ENCODE data around the gene TTC21B. TPM values are rescaled to one million over a fixed set of nuclear protein-coding genes. Genes with fewer than 3 reads are reported as not detected.

TTC21B gene
- total and polyA plus RNA-seq, 2 experiments from 2014 or later: 5.7 to 24.3 TPM

DNA sequence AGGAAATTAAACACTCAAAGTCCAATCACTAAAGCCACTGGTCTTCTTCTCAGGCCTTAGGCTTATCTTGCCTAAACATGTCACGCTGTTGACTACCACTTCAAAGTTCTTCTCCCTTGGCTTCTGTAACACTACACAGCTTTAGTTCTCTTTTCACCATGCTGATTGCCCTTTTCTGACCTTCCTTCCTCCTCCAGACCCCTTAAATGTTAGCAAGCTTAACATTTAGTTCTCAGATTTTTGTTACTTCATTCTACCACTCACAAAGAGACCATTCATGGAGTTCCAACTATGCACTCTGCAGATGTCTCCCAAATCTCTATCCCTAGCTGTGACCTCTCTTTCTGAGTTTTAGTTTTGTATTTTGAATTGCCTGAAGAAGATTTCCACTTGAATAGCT is 64.4 kb downstream of the TTC21B start:
- H3K4me2 ChIP-seq: no peak overlapping the region
- no peak overlapping the region for H3K27ac ChIP-seq
- H2AFZ ChIP-seq: no peak overlapping the region
- no peaks in the 10 kb centered on the region for H4K20me1 ChIP-seq (ENCODE audit: insufficient read depth, poor library complexity, severe bottlenecking)
- H3K27me3 ChIP-seq: no peaks in the 10 kb centered on the region
- TF ChIP-seq EZH2 (IDR thresholded peaks at IDR 0.05; ENCODE audit: borderline replicate concordance) (no peak), EZH2phosphoT487 (IDR thresholded peaks at IDR 0.05; ENCODE audit: low read depth, severe bottlenecking, unreplicated experiment) (no peak)
- TF ChIP-seq, protein P1, sequence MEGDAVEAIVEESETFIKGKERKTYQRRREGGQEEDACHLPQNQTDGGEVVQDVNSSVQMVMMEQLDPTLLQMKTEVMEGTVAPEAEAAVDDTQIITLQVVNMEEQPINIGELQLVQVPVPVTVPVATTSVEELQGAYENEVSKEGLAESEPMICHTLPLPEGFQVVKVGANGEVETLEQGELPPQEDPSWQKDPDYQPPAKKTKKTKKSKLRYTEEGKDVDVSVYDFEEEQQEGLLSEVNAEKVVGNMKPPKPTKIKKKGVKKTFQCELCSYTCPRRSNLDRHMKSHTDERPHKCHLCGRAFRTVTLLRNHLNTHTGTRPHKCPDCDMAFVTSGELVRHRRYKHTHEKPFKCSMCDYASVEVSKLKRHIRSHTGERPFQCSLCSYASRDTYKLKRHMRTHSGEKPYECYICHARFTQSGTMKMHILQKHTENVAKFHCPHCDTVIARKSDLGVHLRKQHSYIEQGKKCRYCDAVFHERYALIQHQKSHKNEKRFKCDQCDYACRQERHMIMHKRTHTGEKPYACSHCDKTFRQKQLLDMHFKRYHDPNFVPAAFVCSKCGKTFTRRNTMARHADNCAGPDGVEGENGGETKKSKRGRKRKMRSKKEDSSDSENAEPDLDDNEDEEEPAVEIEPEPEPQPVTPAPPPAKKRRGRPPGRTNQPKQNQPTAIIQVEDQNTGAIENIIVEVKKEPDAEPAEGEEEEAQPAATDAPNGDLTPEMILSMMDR (IDR thresholded peaks at IDR 0.05; ENCODE audit: poor library complexity): no peak
- no peak overlapping the region for H3K4me3 ChIP-seq
- H3K4me1 ChIP-seq (ENCODE audit: insufficient read depth): no peaks in the 10 kb centered on the region
- no peaks in the 10 kb centered on the region for H3K36me3 ChIP-seq (replicated peaks; ENCODE audit: insufficient read depth, low read depth)
- DNase-seq (ENCODE audit: low spot score): no peak
- no peaks in the 10 kb centered on the region for H3K79me2 ChIP-seq
- 90% methylated on average over 1 of the region's 1 CpG for WGBS (ENCODE audit: low lambda C conversion rate, missing lambda C conversion rate)
- H3K9me3 ChIP-seq (ENCODE audit: low read depth): no peaks in the 10 kb centered on the region
- H3K9me2 ChIP-seq (replicated peaks; ENCODE audit: insufficient read depth): no peaks in the 10 kb centered on the region

DNA sequence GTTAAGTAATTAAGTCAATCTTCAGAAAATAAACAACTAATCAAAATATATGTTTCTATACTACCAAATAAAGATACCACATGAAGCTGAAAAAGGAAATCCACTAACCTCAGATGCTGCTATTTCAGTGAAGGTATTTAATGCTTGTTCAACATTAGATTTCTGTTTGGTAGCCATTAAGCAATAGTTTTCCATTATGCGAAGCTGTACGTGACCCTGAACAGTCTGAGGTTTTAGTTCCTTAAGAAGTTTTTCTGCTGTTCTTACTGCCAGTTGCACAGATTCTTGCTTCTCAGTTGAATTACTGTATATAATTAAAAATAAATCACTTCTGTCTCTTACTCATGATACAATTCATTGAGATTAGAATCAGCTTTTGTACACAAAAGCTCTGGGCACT is 65.4 kb downstream of the TTC21B start:
- H3K9me3 ChIP-seq (ENCODE audit: low read depth): no peaks in the 10 kb centered on the region
- TF ChIP-seq EZH2 (IDR thresholded peaks at IDR 0.05; ENCODE audit: borderline replicate concordance): no peak
- no peak for TF ChIP-seq EZH2phosphoT487 (IDR thresholded peaks at IDR 0.05; ENCODE audit: low read depth, severe bottlenecking, unreplicated experiment)
- no peak overlapping the region for H3K4me3 ChIP-seq
- no peaks in the 10 kb centered on the region for H4K20me1 ChIP-seq (ENCODE audit: insufficient read depth, poor library complexity, severe bottlenecking)
- H3K36me3 ChIP-seq (replicated peaks; ENCODE audit: insufficient read depth, low read depth): no peaks in the 10 kb centered on the region
- DNase-seq (ENCODE audit: low spot score): no peak
- H3K79me2 ChIP-seq: no peaks in the 10 kb centered on the region
- WGBS (ENCODE audit: low lambda C conversion rate, missing lambda C conversion rate): 90% methylated on average over 2 of the region's 2 CpGs
- H3K9me2 ChIP-seq (replicated peaks; ENCODE audit: insufficient read depth): no peaks in the 10 kb centered on the region
- H3K27ac ChIP-seq: no peak overlapping the region
- H2AFZ ChIP-seq: no peak overlapping the region
- H3K27me3 ChIP-seq: no peaks in the 10 kb centered on the region
- no peak overlapping the region for H3K4me2 ChIP-seq
- H3K4me1 ChIP-seq (ENCODE audit: insufficient read depth): no peaks in the 10 kb centered on the region

DNA sequence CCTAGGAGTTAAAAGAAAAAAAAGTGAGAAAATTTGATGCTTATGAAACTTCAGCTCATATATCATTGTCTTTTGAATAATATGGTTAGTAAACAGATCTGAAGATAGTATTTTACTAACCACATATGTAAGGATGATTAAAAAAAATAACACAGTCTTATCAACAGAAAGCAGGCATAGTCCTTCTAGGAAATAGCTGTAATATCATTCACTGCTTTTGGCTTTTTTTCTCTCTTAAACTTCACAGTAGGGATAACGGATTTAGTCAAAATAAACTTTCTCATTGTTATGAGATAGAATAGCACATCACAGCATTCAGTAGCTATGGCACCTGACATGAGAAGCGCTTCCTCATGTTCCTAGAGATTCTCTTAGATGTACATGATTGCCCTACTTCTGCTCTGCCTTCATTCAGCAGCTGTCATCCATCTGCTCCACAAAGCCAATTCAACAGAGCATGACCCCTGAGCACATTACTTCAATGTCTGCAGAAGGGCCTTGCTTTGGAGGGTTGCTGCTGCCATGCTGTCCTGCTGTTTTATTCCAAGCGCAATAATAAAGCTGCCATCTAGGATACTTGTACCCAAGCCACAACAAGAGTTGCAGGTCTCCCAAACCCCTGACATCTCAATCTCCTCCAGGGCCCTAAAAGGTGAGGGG is 67.0 kb downstream of the TTC21B start:
- Histone ChIP-seq H3K4me2 (no peak overlapping the region), H3K4me3 (no peak overlapping the region), H3K36me3 (replicated peaks; ENCODE audit: insufficient read depth, low read depth) (no peaks in the 10 kb centered on the region), H4K20me1 (ENCODE audit: insufficient read depth, poor library complexity, severe bottlenecking) (no peaks in the 10 kb centered on the region), H3K9me3 (ENCODE audit: low read depth) (no peaks in the 10 kb centered on the region), H3K27me3 (no peaks in the 10 kb centered on the region), H3K79me2 (no peaks in the 10 kb centered on the region), H2AFZ (no peak overlapping the region), H3K9me2 (replicated peaks; ENCODE audit: insufficient read depth) (no peaks in the 10 kb centered on the region), H3K27ac (no peak overlapping the region), H3K4me1 (ENCODE audit: insufficient read depth) (no peaks in the 10 kb centered on the region)
- 96% methylated on average over 3 of the region's 3 CpGs for WGBS (ENCODE audit: low lambda C conversion rate, missing lambda C conversion rate)
- no peak for DNase-seq (ENCODE audit: low spot score)
- TF ChIP-seq EZH2phosphoT487 (IDR thresholded peaks at IDR 0.05; ENCODE audit: low read depth, severe bottlenecking, unreplicated experiment): no peak
- TF ChIP-seq EZH2 (IDR thresholded peaks at IDR 0.05; ENCODE audit: borderline replicate concordance): no peak
- TF ChIP-seq, protein P1 (IDR thresholded peaks at IDR 0.05; ENCODE audit: poor library complexity): no peak

DNA sequence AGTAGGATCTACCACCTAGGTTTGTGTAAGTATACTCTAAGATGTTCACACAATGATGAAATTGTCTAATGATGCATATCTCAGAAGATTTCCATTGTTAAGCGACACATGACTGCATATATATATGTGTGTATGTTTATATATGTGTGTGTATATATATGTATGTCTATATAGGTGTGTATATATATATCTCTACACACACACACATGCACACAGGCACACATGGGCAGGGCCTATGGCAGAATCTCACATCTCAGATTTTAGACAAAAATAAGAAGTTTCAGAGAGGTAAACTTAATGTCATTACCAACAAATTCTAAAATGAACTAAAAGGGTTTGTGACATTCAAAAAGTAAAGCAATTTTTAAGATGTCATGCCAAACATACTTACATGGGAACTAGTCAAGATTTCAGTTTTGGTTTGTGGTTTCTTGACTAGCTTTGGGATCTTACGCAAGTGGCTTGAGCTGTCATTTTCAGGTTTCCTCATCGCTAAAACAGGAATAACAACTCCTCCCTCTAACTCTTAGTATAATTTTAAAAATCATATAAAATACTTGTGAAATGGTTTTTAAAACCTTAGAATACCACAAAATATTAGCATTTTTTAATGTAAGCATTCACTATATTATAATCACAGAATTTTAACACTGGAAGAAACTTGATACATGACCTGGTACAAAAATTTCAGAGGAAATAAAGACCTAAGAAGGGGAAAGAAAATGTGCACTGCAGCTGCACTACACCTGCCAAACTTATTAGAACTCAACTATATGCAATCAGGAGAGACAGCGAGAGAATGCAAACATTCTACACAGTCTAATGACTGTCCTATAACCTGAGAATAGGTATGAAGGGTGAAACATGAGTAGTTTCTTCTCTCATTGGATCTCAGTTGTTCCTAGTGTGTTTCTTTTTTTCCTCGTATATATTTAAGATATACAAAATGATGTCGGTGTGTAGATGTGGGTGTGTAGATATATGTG is 75.7 kb downstream of the TTC21B start:
- H4K20me1 ChIP-seq (ENCODE audit: insufficient read depth, poor library complexity, severe bottlenecking): no peaks in the 10 kb centered on the region
- H3K9me2 ChIP-seq (replicated peaks; ENCODE audit: insufficient read depth): no peaks in the 10 kb centered on the region
- no peaks in the 10 kb centered on the region for H3K36me3 ChIP-seq (replicated peaks; ENCODE audit: insufficient read depth, low read depth)
- no peaks in the 10 kb centered on the region for H3K4me1 ChIP-seq (ENCODE audit: insufficient read depth)
- no peak for DNase-seq (ENCODE audit: low spot score)
- H3K27me3 ChIP-seq: no peaks in the 10 kb centered on the region
- no peak overlapping the region for H3K4me2 ChIP-seq
- H3K27ac ChIP-seq: no peak overlapping the region
- H3K4me3 ChIP-seq: no peak overlapping the region
- TF ChIP-seq, protein P1 (IDR thresholded peaks at IDR 0.05; ENCODE audit: poor library complexity): no peak
- TF ChIP-seq EZH2phosphoT487 (IDR thresholded peaks at IDR 0.05; ENCODE audit: low read depth, severe bottlenecking, unreplicated experiment) (no peak), EZH2 (IDR thresholded peaks at IDR 0.05; ENCODE audit: borderline replicate concordance) (no peak)
- H3K9me3 ChIP-seq (ENCODE audit: low read depth): no peaks in the 10 kb centered on the region
- H2AFZ ChIP-seq: no peak overlapping the region
- H3K79me2 ChIP-seq: no peaks in the 10 kb centered on the region
- 95% methylated on average over 6 of the region's 6 CpGs for WGBS (ENCODE audit: low lambda C conversion rate, missing lambda C conversion rate)
